NCI-H1417 (cell line): ENCODE results near the gene ERMARD.
"Not testable (repeated sequence)": the region's sequence is repeated elsewhere in the genome, so short reads cannot be mapped to it uniquely, and the experiment has no call there.

Experiments
- DNase-seq, 3 experiments: peaks; one replicate each; lab custom pipeline; 2025; lab: John Stamatoyannopoulos, UW

The ERMARD gene

DNA sequence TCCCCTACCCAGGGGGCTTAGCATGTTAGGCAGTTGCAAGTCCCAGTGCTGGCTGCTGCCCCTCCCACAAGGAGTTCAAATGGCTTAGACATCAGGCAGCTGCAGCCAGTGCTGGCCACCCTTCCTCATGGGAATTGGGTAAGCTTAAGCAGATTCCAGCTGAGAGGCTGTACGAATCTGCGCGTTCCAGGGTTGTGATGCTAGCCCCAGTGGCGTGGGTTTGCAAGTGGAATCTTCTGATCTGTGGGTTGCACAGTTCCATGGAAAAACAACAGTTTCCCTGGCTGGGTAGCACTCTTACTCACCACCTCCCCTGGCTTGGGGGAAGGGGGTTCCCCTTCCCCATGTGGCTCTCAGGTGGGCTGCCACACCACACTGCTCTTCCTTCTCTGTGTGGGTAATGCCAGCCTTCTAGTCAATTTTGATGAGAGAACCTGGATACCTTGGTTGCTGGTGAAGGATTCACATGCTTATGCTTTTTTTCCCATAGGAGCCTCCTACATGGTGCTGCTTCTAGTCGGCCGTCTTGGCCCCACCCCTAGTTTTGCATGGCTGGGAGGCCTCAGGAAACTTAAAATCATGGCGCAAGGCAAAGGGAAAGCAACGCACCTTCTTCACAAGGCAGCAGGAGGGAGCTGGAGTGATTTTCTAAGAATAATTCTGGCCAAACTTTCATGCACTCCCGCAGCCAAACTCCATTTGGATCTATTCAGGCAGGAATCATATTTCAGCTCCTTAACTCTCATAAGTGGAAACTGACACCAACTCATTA lies 13.0 kb upstream of the ERMARD start:
- DNase-seq, result peak; percentile 12 to 82 (median 70)

DNA sequence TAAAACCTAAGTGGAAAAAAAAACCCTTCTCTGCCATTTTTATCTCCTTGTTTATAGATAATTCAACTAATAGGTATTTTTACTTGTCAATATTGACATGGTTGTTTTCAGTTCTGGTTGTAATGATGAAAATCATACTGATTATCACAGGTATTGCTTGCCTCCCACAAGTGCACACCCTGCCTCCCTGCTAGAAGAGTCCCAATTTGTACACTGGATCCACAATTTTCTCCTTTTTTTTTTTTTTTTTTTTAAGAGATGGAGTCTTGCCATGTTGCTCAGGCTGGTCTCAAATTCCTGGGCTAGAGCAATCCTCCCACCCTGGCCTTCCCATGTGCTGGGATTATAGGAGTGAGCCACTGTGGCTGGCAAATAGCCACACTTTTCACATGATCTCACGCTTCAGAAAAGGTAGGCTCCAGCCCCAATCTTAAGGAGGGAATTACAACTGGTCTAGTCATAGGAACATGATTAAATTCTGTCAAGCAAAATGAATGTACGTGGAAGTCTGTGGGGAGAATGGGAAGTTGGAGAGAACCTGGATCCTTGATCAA lies 12.4 kb upstream of the ERMARD start:
- DNase-seq, result peak in 1 of 3 experiments; percentile 43

GRCh38 chr6:169741344-169741743 lies 10.1 kb upstream of the ERMARD start:
- DNase-seq, result no peak

GRCh38 chr6:169745405-169745804 lies 6.0 kb upstream of the ERMARD start:
- DNase-seq, result no peak

DNA sequence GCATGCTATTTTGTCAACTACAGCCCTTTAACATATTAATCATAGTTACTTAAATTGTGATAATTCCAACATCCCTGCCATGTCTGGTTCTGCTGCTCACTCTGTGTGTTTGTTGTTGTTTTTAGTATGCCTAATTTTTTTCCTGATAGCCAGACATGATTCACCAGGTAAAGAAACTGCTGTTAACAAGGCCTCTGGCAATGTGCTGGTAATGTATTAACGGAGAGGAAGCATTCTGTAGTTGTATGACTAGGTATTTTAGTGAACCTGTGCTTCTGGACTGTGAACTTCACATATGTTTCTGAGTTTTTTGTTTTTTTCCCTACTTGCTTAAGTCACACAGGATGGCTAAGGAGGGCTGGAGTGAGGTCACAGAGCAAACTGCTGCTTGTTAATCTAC lies 4.9 kb upstream of the ERMARD start:
- no peak for DNase-seq

DNA sequence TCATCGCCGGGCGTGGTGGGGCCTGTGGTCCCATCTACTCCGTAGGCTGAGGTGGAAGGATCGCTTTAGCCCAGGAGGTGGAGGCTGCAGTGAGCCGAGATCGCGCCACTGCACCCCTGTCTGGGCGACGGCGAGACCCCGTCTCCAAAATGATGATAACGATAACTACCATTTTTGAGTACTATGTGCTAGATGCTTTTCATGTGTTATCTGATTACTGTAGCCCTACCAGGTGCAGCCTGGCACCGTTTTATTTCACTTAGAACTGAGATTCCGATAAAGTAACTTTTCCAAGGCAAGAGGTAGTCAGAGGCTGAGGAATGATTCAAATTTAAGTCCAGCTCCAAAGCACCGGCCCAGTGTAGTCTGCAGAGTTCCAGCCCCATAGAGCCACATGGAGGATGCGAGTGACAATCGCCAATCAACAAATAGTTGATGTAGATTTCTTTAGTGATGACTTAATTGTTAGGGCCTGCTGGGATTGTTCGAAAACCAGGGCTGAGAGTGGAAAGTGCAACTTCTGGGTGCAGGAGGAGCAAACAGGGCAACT lies 727 bp downstream of the ERMARD start:
- peak in 2 of 3 experiments; percentile 54 to 70 for DNase-seq

- no peak for DNase-seq
These were observed 3.7 kb downstream of the ERMARD start for GRCh38 chr6:169755162-169755561.

DNA sequence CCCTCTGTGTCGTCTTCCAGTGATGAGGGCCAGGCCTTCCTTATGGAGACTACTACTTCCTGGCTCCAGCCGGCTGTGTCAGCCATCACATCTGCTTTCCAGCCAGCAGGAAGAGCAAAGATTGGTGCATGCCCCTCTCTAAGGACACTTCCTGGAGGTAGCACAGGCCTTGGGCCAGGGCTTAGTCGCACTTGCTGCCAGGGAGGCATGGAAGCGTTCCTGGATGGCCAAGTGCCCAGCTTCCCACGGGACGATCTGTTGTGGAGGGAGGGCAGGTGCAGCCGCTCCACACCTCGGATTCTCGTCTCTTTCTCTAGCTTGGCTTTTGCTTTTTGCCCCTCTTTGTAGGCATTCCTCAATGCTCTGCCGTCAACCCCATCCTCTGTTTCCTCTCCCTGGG lies 11.9 kb downstream of the ERMARD start:
- DNase-seq, result no peak

DNA sequence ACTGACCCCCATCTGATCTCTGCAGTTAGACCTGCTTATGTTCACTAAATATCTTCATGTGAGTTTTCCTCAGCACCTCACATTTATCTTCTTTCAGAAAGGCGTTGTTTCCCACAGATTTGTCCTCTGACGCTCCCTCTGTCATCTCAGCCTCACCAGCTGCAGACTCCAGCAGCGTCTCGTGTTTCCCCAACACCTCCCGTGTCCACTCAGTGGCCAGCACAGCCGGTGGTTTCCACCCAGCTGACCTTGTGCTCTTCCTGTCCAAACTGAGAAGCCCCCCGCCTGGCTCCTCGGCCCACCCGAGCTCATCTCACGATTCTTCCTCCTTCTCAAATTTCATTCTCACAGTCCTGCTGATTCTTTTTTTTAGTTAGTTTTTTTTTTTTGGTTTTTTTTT lies 12.5 kb downstream of the ERMARD start:
- no peak for DNase-seq

DNA sequence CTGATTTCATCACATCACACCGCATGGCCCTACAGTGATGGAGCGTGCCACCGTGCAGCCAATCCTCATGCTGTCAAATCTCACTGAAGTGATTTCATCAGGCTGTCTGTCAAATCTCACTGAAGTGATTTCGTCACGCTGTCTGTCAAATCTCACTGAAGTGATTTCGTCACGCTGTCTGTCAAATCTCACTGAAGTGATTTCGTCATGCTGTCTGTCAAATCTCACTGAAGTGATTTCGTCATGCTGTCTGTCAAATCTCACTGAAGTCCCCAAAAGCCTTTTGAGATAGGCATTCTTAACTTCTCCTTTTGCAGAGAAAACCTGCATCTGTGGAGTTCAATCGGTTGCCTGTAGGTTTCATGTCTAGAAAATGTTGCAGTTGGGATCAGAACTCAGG lies 14.4 kb downstream of the ERMARD start:
- not testable (repeated sequence) for DNase-seq

GRCh38 chr6:169766232-169766631 lies 14.8 kb downstream of the ERMARD start:
- DNase-seq, result no peak

DNA sequence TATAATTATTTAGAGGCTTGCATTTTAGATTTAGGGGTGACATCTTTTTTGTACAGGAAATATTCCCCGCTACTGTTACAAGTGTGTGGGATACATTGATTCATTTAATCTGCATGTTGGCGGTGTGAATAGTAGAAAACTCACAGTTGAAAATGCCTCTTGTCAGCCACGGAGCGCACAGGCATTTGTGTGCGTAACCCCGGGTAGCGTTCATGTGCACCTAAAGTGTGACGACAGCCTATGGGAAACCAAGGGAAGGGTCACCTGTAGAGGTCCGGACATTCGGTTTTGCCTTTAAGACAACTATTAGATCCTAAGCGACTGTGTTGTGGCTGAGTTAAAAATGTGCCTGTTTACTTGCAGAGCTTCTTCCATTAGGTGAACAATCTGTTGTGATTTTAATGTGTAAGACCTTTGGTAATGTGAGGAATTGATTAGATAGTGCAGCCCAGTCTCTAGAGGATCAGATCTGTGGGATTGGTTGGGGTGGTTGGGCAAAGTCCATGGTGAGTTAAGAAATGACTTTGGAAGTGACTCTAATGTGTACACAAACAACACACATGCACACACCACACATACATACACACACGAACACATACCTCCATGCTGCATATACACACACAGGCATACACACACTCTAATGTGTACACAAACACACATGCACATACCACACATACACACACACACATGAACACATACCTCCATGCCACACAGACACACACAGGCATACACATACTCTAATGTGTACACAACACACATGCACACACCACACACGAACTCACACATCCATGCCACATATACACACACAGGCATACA lies 15.7 kb downstream of the ERMARD start:
- DNase-seq, result no peak

- no peak for DNase-seq
These were observed 22.9 kb downstream of the ERMARD start for GRCh38 chr6:169774347-169774746.

- no peak for DNase-seq
These were observed 23.9 kb downstream of the ERMARD start for GRCh38 chr6:169775321-169775720.

GRCh38 chr6:169776379-169776778 lies 25.0 kb downstream of the ERMARD start:
- DNase-seq, result no peak

DNA sequence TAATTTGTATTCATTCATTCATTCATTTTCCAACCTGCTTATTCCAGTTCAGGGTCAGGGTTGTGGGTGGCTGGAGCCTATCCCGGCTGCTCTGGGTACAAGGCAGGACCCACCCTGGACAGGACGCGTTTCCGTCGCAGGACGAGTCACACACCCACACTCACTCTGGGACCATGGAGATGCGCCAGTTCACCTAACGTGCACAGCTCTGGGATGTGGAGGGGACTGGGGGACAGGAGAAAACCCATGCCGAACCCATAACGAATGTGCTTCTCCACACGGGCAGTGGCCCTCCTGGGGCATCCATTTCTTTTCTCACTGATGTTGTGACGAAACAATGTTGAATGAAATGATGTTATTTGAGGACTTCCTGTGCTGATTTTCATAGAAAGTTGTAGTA lies 26.5 kb downstream of the ERMARD start:
- no peak for DNase-seq

DNA sequence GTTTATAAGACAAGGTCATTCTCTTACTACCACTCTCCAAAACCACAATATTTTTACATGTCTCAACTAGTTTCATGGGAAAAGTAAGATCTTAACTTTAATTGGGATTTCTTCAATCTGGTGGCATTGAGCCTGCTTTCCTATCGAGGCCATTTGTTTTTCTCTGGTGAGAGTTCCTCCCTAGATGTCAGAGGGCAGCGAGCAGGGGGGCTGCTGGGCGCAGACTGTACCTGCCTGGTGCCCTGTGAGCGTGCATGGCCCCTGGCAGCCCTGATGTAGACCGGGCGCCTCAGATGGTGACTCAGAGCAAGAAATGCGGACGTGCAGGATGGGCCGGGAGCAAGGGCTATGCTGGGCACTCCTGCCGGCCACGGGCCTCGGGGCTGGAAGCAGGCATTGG lies 27.2 kb downstream of the ERMARD start:
- DNase-seq, result no peak

- DNase-seq, result no peak
These were observed 27.8 kb downstream of the ERMARD start for GRCh38 chr6:169779092-169779815.

DNA sequence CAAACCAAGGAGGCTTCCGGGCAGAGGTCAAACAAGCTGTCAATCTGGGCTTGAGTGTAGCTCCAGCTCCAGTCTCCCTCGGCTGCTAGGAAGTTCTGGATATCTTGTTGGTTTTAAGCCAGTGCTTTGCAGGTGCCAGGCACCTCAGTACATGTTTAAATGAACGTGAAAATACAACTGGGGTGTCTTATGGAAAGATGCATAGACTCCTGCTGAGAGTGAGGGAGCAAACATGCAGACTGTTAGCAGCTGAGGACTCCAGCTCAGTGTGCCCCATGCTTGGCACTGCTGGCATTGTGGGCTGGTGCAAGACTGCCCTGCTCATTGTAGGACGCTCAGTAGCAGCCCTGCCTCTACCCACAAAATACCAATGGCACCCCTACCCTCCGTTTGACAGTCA lies 28.5 kb downstream of the ERMARD start:
- no peak for DNase-seq

GRCh38 chr6:169780571-169781091 lies 29.2 kb downstream of the ERMARD start:
- DNase-seq, result no peak

GRCh38 chr6:169782966-169783365 lies 31.5 kb downstream of the ERMARD start:
- DNase-seq, result no peak

GRCh38 chr6:169783401-169783800 lies 32.0 kb downstream of the ERMARD start:
- no peak for DNase-seq
